HG03342 (cell line): ENCODE measurements around the gene INO80.

ENCODE experiments used
- ATAC-seq: cut with Tn5 transposase; IDR thresholded peaks from one replicate; pipeline ENCODE4 v1.9.1; 2021; ENCODE audit warnings: mild to moderate bottlenecking, moderate library complexity; ENCODE audit not compliant: unreplicated experiment

The INO80 gene

DNA sequence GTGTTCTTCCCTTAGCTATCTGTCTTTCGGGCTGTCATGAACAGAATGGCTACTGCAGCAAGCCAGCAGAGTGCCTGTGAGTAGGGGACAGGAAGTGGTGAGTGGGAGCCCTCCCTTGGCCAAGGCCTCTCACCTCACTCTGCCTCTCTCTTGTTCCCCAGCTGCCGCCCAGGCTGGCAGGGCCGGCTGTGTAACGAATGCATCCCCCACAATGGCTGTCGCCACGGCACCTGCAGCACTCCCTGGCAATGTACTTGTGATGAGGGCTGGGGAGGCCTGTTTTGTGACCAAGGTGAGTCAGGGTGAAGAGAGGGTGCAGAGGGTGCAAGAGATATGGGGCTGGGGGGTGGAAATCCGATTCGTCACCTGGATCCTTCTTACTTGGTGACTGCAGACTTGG, 183.9 kb downstream of the INO80 start:
- ATAC-seq = no peak

DNA sequence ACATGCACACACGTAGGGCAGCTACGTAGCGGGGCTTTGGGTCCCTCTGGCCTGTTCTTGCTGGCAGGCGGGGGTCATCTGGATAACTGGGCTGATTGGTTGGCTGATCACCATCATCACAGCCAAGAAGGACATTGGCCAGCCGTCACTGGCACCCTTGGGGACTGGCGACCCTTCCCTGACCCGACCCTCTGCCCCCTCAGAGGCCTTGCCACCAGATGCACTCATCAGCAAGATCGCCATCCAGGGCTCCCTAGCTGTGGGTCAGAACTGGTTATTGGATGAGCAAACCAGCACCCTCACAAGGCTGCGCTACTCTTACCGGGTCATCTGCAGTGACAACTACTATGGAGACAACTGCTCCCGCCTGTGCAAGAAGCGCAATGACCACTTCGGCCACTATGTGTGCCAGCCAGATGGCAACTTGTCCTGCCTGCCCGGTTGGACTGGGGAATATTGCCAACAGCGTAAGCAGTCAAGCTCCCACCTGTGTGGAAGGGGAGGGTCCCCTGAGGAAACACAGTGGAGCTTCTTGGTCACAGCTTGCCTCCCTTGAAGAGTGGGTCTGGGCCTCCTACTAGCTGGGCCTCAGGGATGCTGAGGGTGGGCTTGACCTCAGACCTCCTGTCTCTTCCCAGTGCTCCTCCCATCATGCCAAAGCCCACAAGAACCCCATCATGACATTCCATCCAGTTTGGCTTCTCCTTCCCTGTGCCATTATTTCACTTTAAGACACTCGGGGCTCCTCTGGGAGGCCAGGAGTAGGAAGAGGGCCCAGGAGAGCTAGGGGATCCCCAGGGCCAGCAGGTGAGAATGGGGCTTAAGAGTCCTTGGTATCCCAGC, 184.6 kb downstream of the INO80 start:
- no peak for ATAC-seq

DNA sequence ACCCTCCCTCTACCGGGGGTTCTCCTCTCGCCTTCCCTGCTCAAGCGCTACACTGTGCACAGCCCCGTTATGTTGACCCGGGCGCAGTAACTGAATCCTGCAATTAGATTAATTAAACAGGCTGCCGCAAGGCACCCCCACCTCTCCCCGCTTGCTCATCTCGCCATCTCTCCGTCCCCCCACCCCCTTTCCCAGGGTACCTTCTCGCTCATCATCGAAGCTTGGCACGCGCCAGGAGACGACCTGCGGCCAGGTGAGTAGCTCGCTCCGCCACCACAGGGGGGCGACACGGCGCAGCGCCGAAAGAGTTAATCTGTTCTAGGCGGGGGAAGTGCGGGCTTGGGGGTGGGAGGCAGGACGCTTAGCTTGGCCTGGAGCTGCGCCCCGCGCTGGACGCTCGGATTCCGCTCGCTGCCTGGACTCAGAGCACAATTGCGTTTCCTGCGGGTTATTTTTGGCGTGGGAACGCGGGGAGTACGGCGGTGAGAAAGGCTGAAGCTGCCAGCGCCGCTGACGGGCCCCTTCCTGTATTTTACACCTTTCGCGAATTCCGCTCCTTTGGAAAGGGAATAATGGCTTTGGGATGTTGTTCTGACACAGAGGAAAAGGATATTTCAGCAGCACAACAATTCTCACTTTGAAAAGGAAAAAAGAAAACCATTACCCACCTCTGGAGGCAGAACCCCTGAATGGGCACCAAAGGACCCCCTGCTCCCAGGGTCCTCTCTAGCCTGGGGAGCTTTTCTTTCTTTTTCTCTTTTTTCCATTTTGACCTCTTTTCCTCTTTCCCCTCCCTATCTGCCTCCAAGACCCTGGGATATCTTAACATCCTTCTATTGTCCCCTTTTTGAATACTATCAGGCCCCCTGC, 185.4 kb downstream of the INO80 start:
- ATAC-seq = no peak

DNA sequence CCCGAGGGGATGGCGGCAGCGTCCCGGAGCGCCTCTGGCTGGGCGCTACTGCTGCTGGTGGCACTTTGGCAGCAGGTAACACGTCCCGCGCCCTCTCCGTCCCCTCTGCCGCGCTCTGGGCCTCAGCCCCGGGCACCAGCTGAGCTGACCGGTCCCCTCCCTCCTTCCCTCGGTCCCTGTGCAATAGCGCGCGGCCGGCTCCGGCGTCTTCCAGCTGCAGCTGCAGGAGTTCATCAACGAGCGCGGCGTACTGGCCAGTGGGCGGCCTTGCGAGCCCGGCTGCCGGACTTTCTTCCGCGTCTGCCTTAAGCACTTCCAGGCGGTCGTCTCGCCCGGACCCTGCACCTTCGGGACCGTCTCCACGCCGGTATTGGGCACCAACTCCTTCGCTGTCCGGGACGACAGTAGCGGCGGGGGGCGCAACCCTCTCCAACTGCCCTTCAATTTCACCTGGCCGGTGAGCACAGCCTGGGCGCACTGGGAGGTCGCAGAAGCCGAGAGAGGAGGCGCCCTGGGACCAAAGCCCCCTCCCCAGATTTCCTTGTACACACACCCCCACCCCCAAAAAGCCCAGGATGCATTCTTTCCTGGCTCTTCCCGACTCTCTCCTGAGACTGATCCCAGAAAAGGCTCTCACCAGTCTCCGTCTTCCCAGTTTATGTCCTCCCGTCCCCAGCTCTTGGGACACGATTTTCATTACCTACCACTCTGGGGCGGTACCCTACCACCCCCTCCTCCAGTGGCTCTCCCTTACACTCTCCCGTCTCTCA, 186.2 kb downstream of the INO80 start:
- ATAC-seq = no peak
